Naive thymus-derived CD4-positive, alpha-beta T cell (primary cell): ENCODE data around the gene ANTXR2. TPM values are rescaled to one million over a fixed set of nuclear protein-coding genes. Genes with fewer than 3 reads are reported as not detected.

Experiments used
- ATAC-seq: fragments of 150-1000 bp; cut with Tn5 transposase; 2 replicates; pipeline ENCODE4 v1.10.0; 2021; ENCODE audit warnings: mild to moderate bottlenecking, moderate library complexity
- CTCF ChIA-PET: fragments of 350-600 bp; sonication (Branson Sonifier 250); formaldehyde crosslinking; loops from one replicate; lab custom pipeline; 2021; ENCODE audit warnings: antibody characterized with exemption; lab: Charles Lee
- POLR2A ChIA-PET: fragments of 350-600 bp; sonication (Branson Sonifier 250); formaldehyde crosslinking; loops from one replicate; lab custom pipeline; 2021; ENCODE audit warnings: antibody characterized with exemption, inconsistent platforms; lab: Charles Lee
- DNase-seq, 9 donors: peaks; one replicate each; pipeline versions ENCODE4 v3.0.0 to v3.0.0-alpha.2; 2020 to 2022; ENCODE audit warnings: mixed read lengths in 1 of 9
- H3K27ac ChIP-seq: one replicate; pipeline ENCODE4 v1.7.0; 2013; ENCODE audit warnings: mild to moderate bottlenecking, low read depth, low read length, moderate library complexity
- H3K27me3 ChIP-seq, 2 donors: one replicate each; pipeline ENCODE4 v1.7.0; 2013; ENCODE audit warnings: low read length in 2 of 2, mild to moderate bottlenecking in 2 of 2, moderate library complexity in 2 of 2; ENCODE audit not compliant: control insufficient read depth in 2 of 2, insufficient read depth in 2 of 2
- H3K36me3 ChIP-seq, 3 experiments: 1 replicate in 2 of 3; 2 replicates in 1 of 3; pipeline ENCODE4 v1.7.0; 2013; ENCODE audit warnings: low read length in 3 of 3, mild to moderate bottlenecking in 3 of 3, moderate library complexity in 1 of 3; ENCODE audit not compliant: insufficient read depth in 3 of 3, control insufficient read depth in 2 of 3
- H3K4me1 ChIP-seq, 2 donors: one replicate each; pipeline ENCODE4 v1.7.0; 2013; ENCODE audit warnings: low read length in 2 of 2, mild to moderate bottlenecking in 2 of 2, moderate library complexity in 1 of 2; ENCODE audit not compliant: control insufficient read depth in 2 of 2, insufficient read depth in 2 of 2
- H3K4me3 ChIP-seq: 2 replicates; pipeline ENCODE4 v1.7.0; 2013; ENCODE audit warnings: mild to moderate bottlenecking, low read length
- H3K9me3 ChIP-seq, 3 experiments: 1 replicate in 2 of 3; 2 replicates in 1 of 3; pipeline ENCODE4 v1.7.0; 2013; ENCODE audit warnings: low read length in 3 of 3; ENCODE audit not compliant: control insufficient read depth in 2 of 3
- H3K27ac Mint-ChIP-seq, 9 donors: one replicate each; pipeline ENCODE4 v1.8.0; 2020 to 2022; ENCODE audit warnings: mixed read lengths in 9 of 9, mild to moderate bottlenecking in 8 of 9, moderate library complexity in 5 of 9, inconsistent platforms in 2 of 9
- H3K27me3 Mint-ChIP-seq, 5 donors: one replicate each; pipeline ENCODE4 v1.8.0; 2021 to 2022; ENCODE audit warnings: mixed read lengths in 5 of 5, mild to moderate bottlenecking in 1 of 5
- H3K36me3 Mint-ChIP-seq, 5 donors: one replicate each; pipeline ENCODE4 v1.8.0; 2020 to 2022; ENCODE audit warnings: mixed read lengths in 5 of 5, mild to moderate bottlenecking in 3 of 5, inconsistent platforms in 1 of 5
- H3K4me1 Mint-ChIP-seq, 7 donors: one replicate each; pipeline ENCODE4 v1.8.0; 2020 to 2022; ENCODE audit warnings: mixed read lengths in 7 of 7, mild to moderate bottlenecking in 3 of 7, inconsistent platforms in 1 of 7
- H3K4me3 Mint-ChIP-seq, 10 donors: one replicate each; pipeline ENCODE4 v1.8.0; 2020 to 2022; ENCODE audit warnings: mild to moderate bottlenecking in 10 of 10, mixed read lengths in 10 of 10, moderate library complexity in 6 of 10, inconsistent platforms in 2 of 10
- H3K9me3 Mint-ChIP-seq, 11 donors: one replicate each; pipeline ENCODE4 v1.8.0; 2020 to 2022; ENCODE audit warnings: mixed read lengths in 11 of 11, mild to moderate bottlenecking in 4 of 11, inconsistent platforms in 1 of 11, moderate library complexity in 1 of 11
- intact Hi-C, 2 donors: fragments of 100-400 bp; cut with micrococcal nuclease; formaldehyde crosslinking; loops; one replicate each; pipeline ENCODE4 v1.15.1; 2023
- polyA plus RNA-seq, 2 donors: library from polyadenylated mRNA; unstranded; fragments of 300-500 nt; fragmentation: Illumina TruSeq; gene quantifications; one replicate each; pipeline ENCODE4 v1.2.3, GENCODE V29; 2021
- total RNA-seq, 6 experiments: library from RNA in 5 of 6; stranded (reverse) in 5 of 6; gene quantifications; 1 replicate in 5 of 6; 2 replicates in 1 of 6; pipeline ENCODE4 v1.2.3 and lab custom pipeline; 2021 to 2026

The ANTXR2 gene
- total and polyA plus RNA-seq, 7 experiments from 2014 or later: 20.3 to 69.8 (median 42.2) TPM

DNA sequence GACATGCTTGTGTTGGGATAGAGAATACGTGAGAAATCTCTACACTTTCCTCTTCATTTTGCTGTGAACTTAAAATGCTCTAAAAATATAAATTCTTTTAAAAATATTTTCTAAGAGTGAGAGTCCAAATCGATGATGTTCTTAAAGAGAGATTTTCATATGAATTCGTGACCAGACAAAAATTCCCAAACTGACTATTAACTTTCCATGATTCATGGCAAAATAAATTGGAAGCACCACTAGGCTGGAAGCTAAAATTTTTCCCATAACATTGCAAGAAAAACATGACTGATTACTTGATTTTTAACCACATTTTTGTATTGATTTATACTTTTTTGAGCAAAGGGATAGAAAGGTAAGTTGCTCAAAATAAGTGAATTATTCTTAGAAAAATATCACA, 201.1 kb downstream of the ANTXR2 start:
- Mint-ChIP-seq H3K4me1 (no peaks in the 10 kb centered on the region), H3K27ac (no peak overlapping the region)

DNA sequence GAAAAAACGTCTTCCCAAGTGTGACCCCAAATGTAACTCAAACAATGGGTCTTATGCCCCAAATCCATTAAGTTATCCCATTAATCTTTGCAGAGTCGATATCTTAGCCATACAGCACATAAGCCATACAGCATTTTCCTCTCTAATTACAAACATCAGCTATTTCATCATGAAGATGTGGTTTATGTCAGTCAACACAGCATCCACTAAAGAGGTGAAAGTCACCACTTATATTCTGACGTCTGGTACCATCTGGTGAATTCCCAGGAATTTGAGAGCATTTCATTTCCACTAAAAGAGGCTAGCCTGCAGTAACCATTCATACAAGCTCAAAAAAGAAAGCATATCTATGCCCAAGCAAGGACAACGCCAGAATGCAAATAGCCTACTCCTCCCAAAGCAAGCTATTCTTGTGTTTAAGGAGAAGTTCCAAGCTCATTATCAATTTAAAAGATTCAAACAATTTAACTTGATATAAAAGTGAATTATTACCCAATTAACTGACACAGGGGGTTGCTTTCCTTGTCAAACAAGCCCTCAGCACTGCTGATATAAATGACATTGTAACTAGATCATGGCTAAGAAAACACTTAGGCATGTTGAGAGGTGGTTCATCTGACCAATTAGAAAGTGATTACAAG, 203.3 kb downstream of the ANTXR2 start:
- Histone ChIP-seq H3K27me3 (no peaks in the 10 kb centered on the region), H3K4me1 (no peaks in the 10 kb centered on the region), H3K4me3 (no peak overlapping the region), H3K9me3 (no peaks in the 10 kb centered on the region), H3K27ac (no peak overlapping the region), H3K36me3 (no peaks in the 10 kb centered on the region)
- no peak for ATAC-seq
- ChIA-PET CTCF (interaction anchor here (0.8 kb wide), 1 partner anchor 30 kb away, joined by 3 read pairs; no protein-coding TSS in a partner anchor), POLR2A (no interaction called here)
- Mint-ChIP-seq H3K27ac (no peak overlapping the region), H3K27me3 (peaks cover 5 to 10% (median 5%) of the 10 kb centered on the region in 5 donors), H3K4me1 (no peaks in the 10 kb centered on the region), H3K4me3 (no peak overlapping the region), H3K9me3 (peaks cover 0 to 1% (median 0%) of the 10 kb centered on the region in 11 donors), H3K36me3 (no peaks in the 10 kb centered on the region)
- DNase-seq: no peak
- intact Hi-C loops: no loop called here

More for the DNA sequence above, 201.1 kb downstream of the ANTXR2 start:
- Mint-ChIP-seq H3K27me3 (peaks cover 4 to 10% (median 5%) of the 10 kb centered on the region in 5 donors), H3K36me3 (no peaks in the 10 kb centered on the region), H3K4me3 (no peak overlapping the region), H3K9me3 (peaks cover 0 to 1% (median 0%) of the 10 kb centered on the region in 11 donors)
- intact Hi-C loops: no loop called here
- Histone ChIP-seq H3K27me3 (no peaks in the 10 kb centered on the region), H3K4me1 (no peaks in the 10 kb centered on the region), H3K27ac (no peak overlapping the region), H3K9me3 (no peaks in the 10 kb centered on the region), H3K4me3 (no peak overlapping the region), H3K36me3 (no peaks in the 10 kb centered on the region)
- no peak for DNase-seq
- no peak for ATAC-seq
- ChIA-PET POLR2A (no interaction called here), CTCF (no interaction called here)

DNA sequence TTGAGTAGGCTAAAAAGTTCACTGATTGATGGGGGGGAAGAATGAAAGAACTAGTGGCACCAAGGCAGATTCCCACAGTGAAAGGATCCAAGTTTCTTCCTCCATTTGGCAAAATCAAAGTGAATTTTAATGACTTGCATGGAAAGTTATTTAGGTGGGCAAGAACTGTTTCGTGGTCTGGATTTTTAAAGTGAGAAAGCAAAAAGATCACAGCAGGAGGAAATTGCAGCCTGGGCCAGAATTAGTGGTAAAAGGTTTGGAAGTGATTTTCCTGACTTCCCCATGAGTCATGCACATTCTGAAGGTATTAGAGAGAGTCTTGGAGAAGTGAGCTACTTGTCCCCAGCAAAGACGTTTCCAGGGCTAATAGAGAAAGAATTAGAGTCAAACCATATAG, 207.8 kb downstream of the ANTXR2 start:
- Histone ChIP-seq H3K4me3 (no peak overlapping the region), H3K9me3 (no peaks in the 10 kb centered on the region), H3K36me3 (no peaks in the 10 kb centered on the region), H3K27me3 (no peaks in the 10 kb centered on the region), H3K4me1 (no peaks in the 10 kb centered on the region), H3K27ac (no peak overlapping the region)
- CTCF ChIA-PET: no interaction called here
- Mint-ChIP-seq H3K27me3 (peaks cover 5 to 11% (median 5%) of the 10 kb centered on the region in 5 donors), H3K9me3 (peaks cover 0 to 1% (median 0%) of the 10 kb centered on the region in 11 donors), H3K36me3 (no peaks in the 10 kb centered on the region), H3K27ac (no peak overlapping the region), H3K4me3 (no peak overlapping the region), H3K4me1 (no peaks in the 10 kb centered on the region)
- DNase-seq (no peak), ATAC-seq (no peak)
- intact Hi-C loops: no loop called here
- POLR2A ChIA-PET: no interaction called here

DNA sequence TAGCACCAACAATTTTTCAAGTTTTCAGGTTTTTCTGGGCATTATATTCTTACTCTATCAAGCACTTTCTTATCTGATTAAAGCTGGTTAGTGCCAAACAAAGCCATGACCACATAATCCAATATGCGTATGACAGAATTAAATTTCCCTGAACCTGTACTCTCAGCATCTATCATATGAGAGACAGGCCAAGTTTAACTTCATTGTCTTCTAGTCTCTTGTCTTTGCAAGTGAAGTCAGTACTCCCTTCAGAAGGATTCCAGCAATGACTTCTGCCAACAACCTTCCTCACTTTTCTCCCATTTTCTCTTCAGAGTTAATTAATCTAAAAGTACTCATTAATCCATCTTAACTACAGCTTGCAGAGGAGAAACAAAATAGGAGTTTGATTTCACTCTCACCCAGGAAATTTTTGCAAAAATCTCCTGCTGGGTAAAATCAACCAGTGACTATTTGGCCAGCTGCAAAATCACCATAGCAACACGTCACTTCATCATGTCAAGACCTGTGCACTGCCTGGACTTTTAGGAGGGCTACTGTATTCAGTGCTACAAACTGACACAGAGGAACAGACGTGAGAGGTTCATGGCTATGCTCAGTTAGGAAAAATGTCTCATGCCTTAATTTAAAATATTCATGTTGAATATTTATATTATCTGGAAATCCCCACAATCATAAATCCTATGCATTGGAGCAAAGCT, 208.4 kb downstream of the ANTXR2 start:
- no peaks in the 10 kb centered on the region for H3K4me1 Mint-ChIP-seq
- no peak for ATAC-seq
- ChIA-PET CTCF (no interaction called here), POLR2A (no interaction called here)
- no peak for DNase-seq
- intact Hi-C loops: no loop called here
- peaks cover 4 to 11% (median 5%) of the 10 kb centered on the region in 5 donors for H3K27me3 Mint-ChIP-seq
- Histone ChIP-seq H3K4me1 (no peaks in the 10 kb centered on the region), H3K36me3 (no peaks in the 10 kb centered on the region), H3K9me3 (no peaks in the 10 kb centered on the region), H3K4me3 (no peak overlapping the region), H3K27me3 (no peaks in the 10 kb centered on the region), H3K27ac (no peak overlapping the region)
- no peak overlapping the region for H3K4me3 Mint-ChIP-seq
- peaks cover 0 to 1% (median 0%) of the 10 kb centered on the region in 11 donors for H3K9me3 Mint-ChIP-seq
- no peaks in the 10 kb centered on the region for H3K36me3 Mint-ChIP-seq
- H3K27ac Mint-ChIP-seq: no peak overlapping the region

DNA sequence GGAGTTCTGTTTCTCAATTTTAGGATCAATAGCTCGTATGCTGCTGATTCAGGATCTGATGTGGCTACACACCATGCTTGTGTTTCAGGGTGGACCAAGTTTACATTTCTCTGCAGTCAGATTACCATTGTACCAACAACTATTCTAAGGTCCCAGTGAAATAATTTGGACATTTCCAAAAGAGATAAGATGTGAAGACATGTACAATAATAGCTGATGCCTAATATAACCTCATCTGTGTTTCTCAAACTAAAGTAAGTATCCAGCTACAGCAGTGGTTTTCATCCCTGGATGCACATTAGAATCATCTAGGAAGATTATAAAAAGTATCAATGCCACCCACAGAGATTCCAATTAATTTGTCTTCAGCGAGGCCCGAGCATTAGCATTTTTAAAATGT, 209.7 kb downstream of the ANTXR2 start:
- POLR2A ChIA-PET: no interaction called here

DNA sequence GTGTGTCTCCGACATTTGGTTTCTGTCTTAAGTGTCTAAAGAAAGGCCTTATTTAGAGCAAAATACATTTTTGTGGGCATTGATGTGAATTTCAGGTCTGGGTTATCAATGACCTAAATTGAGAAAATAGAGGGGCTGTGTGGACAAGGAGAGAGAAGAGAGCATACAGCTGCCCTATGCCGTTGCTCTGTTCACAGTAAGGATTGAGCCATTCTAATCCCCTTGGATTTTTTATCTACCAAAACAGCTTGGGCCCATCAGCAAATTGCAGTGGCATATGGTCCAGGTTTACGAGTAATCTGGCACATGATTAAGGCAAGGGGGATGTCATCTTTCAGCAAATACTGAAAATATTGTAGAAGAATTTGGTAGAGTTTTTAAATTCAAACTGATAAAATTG, 210.2 kb downstream of the ANTXR2 start:
- H3K36me3 ChIP-seq: no peaks in the 10 kb centered on the region
- no peak for ATAC-seq
- no peak for DNase-seq
- intact Hi-C loops: no loop called here
- no peak overlapping the region for H3K4me3 ChIP-seq
- Mint-ChIP-seq H3K27ac (no peak overlapping the region), H3K4me3 (no peak overlapping the region), H3K27me3 (peaks cover 0 to 5% (median 0%) of the 10 kb centered on the region in 5 donors), H3K4me1 (no peaks in the 10 kb centered on the region), H3K9me3 (no peaks in the 10 kb centered on the region), H3K36me3 (no peaks in the 10 kb centered on the region)
- H3K27me3 ChIP-seq: no peaks in the 10 kb centered on the region
- H3K9me3 ChIP-seq: no peaks in the 10 kb centered on the region
- ChIA-PET POLR2A (no interaction called here), CTCF (no interaction called here)
- no peaks in the 10 kb centered on the region for H3K4me1 ChIP-seq
- no peak overlapping the region for H3K27ac ChIP-seq

More for the DNA sequence above, 209.7 kb downstream of the ANTXR2 start:
- no peak overlapping the region for H3K4me3 Mint-ChIP-seq
- H3K9me3 Mint-ChIP-seq: no peaks in the 10 kb centered on the region
- Histone ChIP-seq H3K9me3 (no peaks in the 10 kb centered on the region), H3K36me3 (no peaks in the 10 kb centered on the region), H3K27ac (no peak overlapping the region), H3K4me1 (no peaks in the 10 kb centered on the region), H3K4me3 (no peak overlapping the region), H3K27me3 (no peaks in the 10 kb centered on the region)
- peaks cover 0 to 8% (median 2%) of the 10 kb centered on the region in 5 donors for H3K27me3 Mint-ChIP-seq
- CTCF ChIA-PET: no interaction called here
- no peak overlapping the region for H3K27ac Mint-ChIP-seq
- intact Hi-C loops: no loop called here
- H3K4me1 Mint-ChIP-seq: no peaks in the 10 kb centered on the region
- no peak for DNase-seq
- no peak for ATAC-seq
- H3K36me3 Mint-ChIP-seq: no peaks in the 10 kb centered on the region

DNA sequence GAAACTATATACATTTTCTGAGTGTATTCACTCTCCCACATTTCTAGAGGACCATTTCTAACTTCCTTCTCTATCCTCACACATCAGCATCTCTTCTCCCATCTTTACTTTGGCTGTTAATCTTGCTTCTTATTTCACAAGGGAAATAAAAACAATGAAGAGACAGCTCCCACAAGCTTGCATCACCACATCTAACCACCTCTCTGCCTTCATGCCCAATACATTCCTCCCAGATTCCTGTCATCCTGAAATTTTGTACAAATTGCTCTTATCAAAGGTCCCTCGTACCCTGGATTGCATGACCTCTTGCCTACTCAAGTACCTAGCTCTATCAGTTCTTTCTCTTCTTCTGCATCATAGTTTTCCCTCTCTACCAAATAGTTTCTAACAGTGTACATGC, 215.2 kb downstream of the ANTXR2 start:
- no peaks in the 10 kb centered on the region for H3K36me3 Mint-ChIP-seq
- no peak for DNase-seq
- no peaks in the 10 kb centered on the region for H3K27me3 Mint-ChIP-seq
- no peaks in the 10 kb centered on the region for H3K4me1 Mint-ChIP-seq
- Histone ChIP-seq H3K27ac (no peak overlapping the region), H3K36me3 (no peaks in the 10 kb centered on the region), H3K4me3 (no peak overlapping the region), H3K9me3 (no peaks in the 10 kb centered on the region), H3K27me3 (no peaks in the 10 kb centered on the region), H3K4me1 (no peaks in the 10 kb centered on the region)
- no peak for ATAC-seq
- ChIA-PET POLR2A (no interaction called here), CTCF (no interaction called here)
- H3K4me3 Mint-ChIP-seq: no peak overlapping the region
- intact Hi-C loops: no loop called here
- H3K27ac Mint-ChIP-seq: no peak overlapping the region
- no peaks in the 10 kb centered on the region for H3K9me3 Mint-ChIP-seq
